H1 (cell line): Measurements from ENCODE around the gene RCE1. TPM values are rescaled to one million over a fixed set of nuclear protein-coding genes. Genes with fewer than 3 reads are reported as not detected.

Experiments
- CTCF ChIA-PET: fragments of 300-600 bp; sonication (Branson Sonifier 250); formaldehyde crosslinking; loops from one replicate; lab custom pipeline; 2021; ENCODE audit not compliant: partially characterized antibody; lab: Charles Lee
- POLR2A ChIA-PET: fragments of 300-600 bp; sonication (Branson Sonifier 250); formaldehyde crosslinking; loops from one replicate; lab custom pipeline; 2021; ENCODE audit warnings: inconsistent platforms; ENCODE audit not compliant: partially characterized antibody; lab: Charles Lee
- DNase-seq, 2 experiments: peaks; one replicate each; pipeline versions ENCODE4 v3.0.0 to v3.0.0-alpha.2; 2010 to 2022; ENCODE audit warnings: low spot score in 2 of 2, low read depth in 1 of 2, mixed read lengths in 1 of 2
- FAIRE-seq: peaks from 2 replicates; lab custom pipeline; 2011; peaks lifted over from hg19 to GRCh38; lab: Jason Lieb, UNC
- H2AFZ ChIP-seq: 2 replicates; pipeline ENCODE4 v1.8.1; 2012; ENCODE audit warnings: low read length, inconsistent platforms
- H2AK5ac ChIP-seq: 2 replicates; pipeline ENCODE4 v1.6.1; 2013; ENCODE audit warnings: low read depth, low read length
- H2BK120ac ChIP-seq: replicated peaks from 2 replicates; pipeline ENCODE3; 2013; ENCODE audit warnings: low read depth, low read length, inconsistent platforms
- H2BK12ac ChIP-seq: 2 replicates; pipeline ENCODE4 v1.6.1; 2013; ENCODE audit warnings: low read depth, low read length
- H2BK15ac ChIP-seq: 2 replicates; pipeline ENCODE4 v1.6.1; 2013; ENCODE audit warnings: low read length
- H2BK20ac ChIP-seq: 2 replicates; pipeline ENCODE4 v1.6.1; 2013; ENCODE audit warnings: low read length
- H2BK5ac ChIP-seq: 2 replicates; pipeline ENCODE4 v1.6.1; 2013; ENCODE audit warnings: low read depth, low read length
- H3K14ac ChIP-seq: 2 replicates; pipeline ENCODE4 v1.6.1; 2013; ENCODE audit warnings: inconsistent platforms; ENCODE audit not compliant: insufficient read length
- H3K18ac ChIP-seq: 2 replicates; pipeline ENCODE4 v1.6.1; 2013; ENCODE audit warnings: low read length; ENCODE audit errors: extremely low read depth
- H3K23ac ChIP-seq: 2 replicates; pipeline ENCODE4 v1.6.1; 2013; ENCODE audit warnings: inconsistent platforms; ENCODE audit not compliant: insufficient read length
- H3K23me2 ChIP-seq: 2 replicates; pipeline ENCODE4 v1.6.1; 2013; ENCODE audit warnings: low read depth, low read length
- H3K27ac ChIP-seq: 2 replicates; pipeline ENCODE4 v1.6.1; 2011; ENCODE audit warnings: low read depth, low read length, inconsistent platforms
- H3K27me3 ChIP-seq, 4 experiments: replicated peaks in 1 of 4; 1 replicate in 1 of 4; 2 replicates in 3 of 4; pipeline versions ENCODE4 v1.6.1 to v1.8.1; 2011 to 2013; ENCODE audit warnings: low read length in 3 of 4, mild to moderate bottlenecking in 3 of 4, inconsistent platforms in 2 of 4, mixed read lengths in 2 of 4, moderate library complexity in 1 of 4; ENCODE audit not compliant: control insufficient read depth in 3 of 4, insufficient read depth in 3 of 4; ENCODE audit errors: extremely low read depth in 1 of 4
- H3K36me3 ChIP-seq, 4 experiments: 2 replicates each; pipeline versions ENCODE4 v1.6.1 to v1.8.1; 2011 to 2013; ENCODE audit warnings: mild to moderate bottlenecking in 4 of 4, low read length in 3 of 4, moderate library complexity in 2 of 4, control low read depth in 1 of 4, inconsistent platforms in 1 of 4; ENCODE audit not compliant: insufficient read depth in 4 of 4, control insufficient read depth in 2 of 4
- H3K4ac ChIP-seq: replicated peaks from 2 replicates; pipeline ENCODE3; 2013; ENCODE audit warnings: low read length, low read depth, mixed read lengths, inconsistent platforms; ENCODE audit not compliant: insufficient read length
- H3K4me1 ChIP-seq, 4 experiments: replicated peaks in 1 of 4; 1 replicate in 1 of 4; 2 replicates in 3 of 4; pipeline versions ENCODE4 v1.6.1 to v1.8.1; 2011 to 2013; ENCODE audit warnings: low read length in 3 of 4, inconsistent platforms in 2 of 4, mixed read lengths in 1 of 4; ENCODE audit not compliant: insufficient read depth in 4 of 4, control insufficient read depth in 3 of 4
- H3K4me2 ChIP-seq, 2 experiments: 2 replicates each; pipeline versions ENCODE4 v1.6.1 to v1.8.1; 2011 to 2013; ENCODE audit warnings: low read depth in 2 of 2, low read length in 2 of 2, control low read depth in 1 of 2, inconsistent platforms in 1 of 2, mild to moderate bottlenecking in 1 of 2; ENCODE audit not compliant: insufficient read depth in 1 of 2
- H3K4me3 ChIP-seq, 4 experiments: fragments of 200-600, 300-600 bp in 1 of 4; sonication (generic), shearing (Covaris generic), sonication (Bioruptor Twin) in 1 of 4; 2 replicates each; pipeline versions ENCODE4 v1.5.1 to v1.8.1; 2011 to 2016; ENCODE audit warnings: low read length in 4 of 4, low read depth in 3 of 4, control low read depth in 2 of 4, inconsistent platforms in 2 of 4, mild to moderate bottlenecking in 2 of 4, mixed read lengths in 1 of 4, moderate library complexity in 1 of 4; ENCODE audit not compliant: insufficient read depth in 2 of 4; ENCODE audit errors: extremely low read depth in 1 of 4
- H3K56ac ChIP-seq: replicated peaks from 2 replicates; pipeline ENCODE3; 2013; ENCODE audit warnings: low read depth, mild to moderate bottlenecking, mixed read lengths, low read length, inconsistent platforms; ENCODE audit not compliant: insufficient read length
- H3K79me1 ChIP-seq: 2 replicates; pipeline ENCODE4 v1.6.1; 2013; ENCODE audit warnings: low read depth, low read length, control low read depth
- H3K79me2 ChIP-seq, 2 experiments: 2 replicates each; pipeline versions ENCODE4 v1.6.1 to v1.8.1; 2012 to 2013; ENCODE audit warnings: low read length in 2 of 2, mild to moderate bottlenecking in 2 of 2, inconsistent platforms in 1 of 2; ENCODE audit not compliant: insufficient read depth in 2 of 2, control insufficient read depth in 1 of 2
- H3K9ac ChIP-seq, 4 experiments: replicated peaks in 1 of 4; 1 replicate in 1 of 4; 2 replicates in 3 of 4; pipeline versions ENCODE4 v1.6.1 to v1.8.1; 2011 to 2013; ENCODE audit warnings: low read depth in 3 of 4, low read length in 3 of 4, control low read depth in 2 of 4, mild to moderate bottlenecking in 2 of 4, moderate library complexity in 2 of 4, inconsistent platforms in 1 of 4; ENCODE audit errors: extremely low read depth in 1 of 4
- H3K9me3 ChIP-seq, 2 experiments: 2 replicates each; pipeline versions ENCODE4 v1.6.1 to v1.8.1; 2012 to 2013; ENCODE audit warnings: mild to moderate bottlenecking in 2 of 2, moderate library complexity in 2 of 2, control low read depth in 1 of 2, inconsistent platforms in 1 of 2, low read depth in 1 of 2, low read length in 1 of 2, mixed read lengths in 1 of 2; ENCODE audit not compliant: insufficient read depth in 2 of 2
- H4K20me1 ChIP-seq, 2 experiments: replicated peaks in 1 of 2; 2 replicates each; pipeline versions ENCODE3 to v1.8.1; 2011 to 2013; ENCODE audit warnings: inconsistent platforms in 2 of 2, low read length in 2 of 2, mild to moderate bottlenecking in 1 of 2; ENCODE audit not compliant: insufficient read depth in 2 of 2, control insufficient read depth in 1 of 2
- H4K5ac ChIP-seq: 2 replicates; pipeline ENCODE4 v1.6.1; 2013; ENCODE audit warnings: low read length, low read depth, mixed read lengths, inconsistent platforms; ENCODE audit not compliant: insufficient read length
- H4K8ac ChIP-seq: 2 replicates; pipeline ENCODE4 v1.8.0; 2013; ENCODE audit warnings: mild to moderate bottlenecking, moderate library complexity, low read length, inconsistent platforms; ENCODE audit not compliant: insufficient read depth; ENCODE audit errors: extremely low read depth
- H4K91ac ChIP-seq: replicated peaks from 2 replicates; pipeline ENCODE3; 2013; ENCODE audit warnings: low read length, mixed read lengths, inconsistent platforms; ENCODE audit not compliant: insufficient read length
- ASH2L ChIP-seq: fragments of 200-600, 300-600 bp; sonication (generic); IDR thresholded peaks from one replicate; pipeline ENCODE4 v1.7.1; 2017; ENCODE audit warnings: low read length
- CREB1 ChIP-seq: IDR thresholded peaks from 2 replicates; pipeline ENCODE4 v1.6.1; 2012; ENCODE audit warnings: inconsistent platforms
- EGR1 ChIP-seq: IDR thresholded peaks from 2 replicates; pipeline ENCODE4 v1.6.1; 2011; ENCODE audit warnings: low read depth, low read length, borderline replicate concordance
- KDM1A ChIP-seq: fragments of 200-600, 300-600 bp; sonication (generic); IDR thresholded peaks from 2 replicates; pipeline ENCODE4 v1.7.1; 2016; ENCODE audit warnings: mild to moderate bottlenecking, low read length, borderline replicate concordance
- KDM5A ChIP-seq: fragments of 200-600 bp; IDR thresholded peaks from 2 replicates; pipeline ENCODE4 v1.7.1; 2012; ENCODE audit warnings: mild to moderate bottlenecking, low read length, inconsistent platforms, mixed read lengths
- MAFK ChIP-seq: IDR thresholded peaks from 2 replicates; pipeline ENCODE4 v1.6.1; 2012; ENCODE audit warnings: low read depth, mild to moderate bottlenecking, improper control_type of control experiment, low read length
- NANOG ChIP-seq: IDR thresholded peaks from 2 replicates; pipeline ENCODE4 v1.6.1; 2011; ENCODE audit warnings: low read length, low read depth, mild to moderate bottlenecking, inconsistent platforms; ENCODE audit not compliant: insufficient read depth, poor library complexity, severe bottlenecking
- PHF8 ChIP-seq: fragments of 200-600 bp; sonication (generic); conservative IDR thresholded peaks from 2 replicates; pipeline ENCODE4 v1.7.1; 2012; ENCODE audit warnings: low read depth, mild to moderate bottlenecking, inconsistent platforms, low read length, moderate library complexity
- POLR2AphosphoS5 ChIP-seq: IDR thresholded peaks from 2 replicates; pipeline ENCODE4 v1.6.1; 2011; ENCODE audit warnings: low read depth, low read length
- POU5F1 ChIP-seq: IDR thresholded peaks from 2 replicates; pipeline ENCODE4 v1.6.1; 2011; ENCODE audit warnings: low read depth, mild to moderate bottlenecking, low read length, moderate library complexity
- WGBS, 2 experiments: shearing (Covaris generic) in 1 of 2; methylation state at CpG; one replicate each; pipeline versions ENCODE4 v1.1.6 to v1.1.7; 2013 to 2015; ENCODE audit warnings: low lambda C conversion rate in 2 of 2, mixed read lengths in 2 of 2, inconsistent platforms in 1 of 2, low coverage in 1 of 2, missing lambda C conversion rate in 1 of 2; ENCODE audit not compliant: insufficient replicate concordance in 2 of 2, insufficient coverage in 1 of 2, insufficient read length in 1 of 2; ENCODE audit errors: extremely low coverage in 1 of 2, missing lambda C conversion rate in 1 of 2; 5-methylcytosine and 5-hydroxymethylcytosine counted together
- polyA plus RNA-seq, 7 experiments: library from polyadenylated mRNA; depleted of rRNA in 3 of 7; stranded (reverse) in 5 of 7; unstranded in 2 of 7; fragments of >200 nt in 5 of 7; fragments of 200-250 nt in 2 of 7; gene quantifications; 1 replicate in 5 of 7; 2 replicates in 1 of 7; 4 replicates in 1 of 7; pipeline versions ENCODE4 v1.2.1 to v1.2.3, GENCODE V29; 2011 to 2013; ENCODE audit warnings: missing spikeins in 2 of 7, mixed read lengths in 2 of 7
- total RNA-seq: library from RNA; stranded (reverse); fragmentation: NEBNext Ultra II Directional; extraction: Animal tissue kit (Norgen Biotek cat#: 25700); gene quantifications from 2 replicates; pipeline ENCODE4 v1.2.1, GENCODE V29; 2021

The RCE1 gene
- total and polyA plus RNA-seq, 2 of the 8 experiments (the other 6 are each of a cell fraction or from before 2014, with no cell fraction given), result 35.8 to 84.8 TPM

DNA sequence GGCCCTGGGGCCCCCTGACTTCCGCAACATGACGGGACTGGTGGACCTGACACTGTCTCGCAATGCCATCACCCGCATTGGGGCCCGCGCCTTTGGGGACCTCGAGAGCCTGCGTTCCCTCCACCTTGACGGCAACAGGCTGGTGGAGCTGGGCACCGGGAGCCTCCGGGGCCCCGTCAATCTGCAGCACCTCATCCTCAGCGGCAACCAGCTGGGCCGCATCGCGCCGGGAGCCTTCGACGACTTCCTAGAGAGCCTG is 14.6 kb downstream of the RCE1 start:
- peaks cover 8% of the 10 kb centered on the region for H3K23me2 ChIP-seq
- H3K9me3 ChIP-seq, result no peaks in the 10 kb centered on the region
- no peak overlapping the region for H2BK120ac ChIP-seq
- peak overlapping the region; percentile 92 to 98; a peak in 3 of 4 replicates for H3K4me2 ChIP-seq
- no peaks in the 10 kb centered on the region for H3K27me3 ChIP-seq
- H4K5ac ChIP-seq, result peak overlapping the region; percentile 36
- H2BK5ac ChIP-seq, result 0 out of 2 replicates have a peak overlapping the region, but pooled peaks have one; percentile 24
- H3K4me3 ChIP-seq, result peak overlapping the region; percentile 71 to 92 (median 86); a peak in 7 of 8 replicates
- CTCF ChIA-PET, result interaction anchor here (1.0 to 2.0 kb wide), 6 partner anchors 10 to 197 kb away, joined by 3 to 9 read pairs (median 4); partner anchors contain the start of gene C11orf86
- no peaks in the 10 kb centered on the region for H3K79me2 ChIP-seq
- H3K14ac ChIP-seq, result no peak overlapping the region
- H2BK12ac ChIP-seq, result no peak overlapping the region
- POLR2A ChIA-PET, result interaction anchor here (0.6 to 2.3 kb wide), 10 partner anchors 9 to 169 kb away, joined by 3 to 18 read pairs (median 4); partner anchors contain the start of gene RCE1
- H3K9ac ChIP-seq, result no peak overlapping the region
- peak overlapping the region; percentile 53 for H3K4ac ChIP-seq
- H3K27ac ChIP-seq, result no peak overlapping the region
- H4K8ac ChIP-seq, result peak overlapping the region; percentile 62; the same call in 1 of the 2 replicates
- H4K20me1 ChIP-seq, result peaks cover 2 to 4% of the 10 kb centered on the region in 2 experiments
- TF ChIP-seq CREB1 (no peak), POLR2AphosphoS5 (no peak), PHF8 (no peak), MAFK (no peak), NANOG (no peak), EGR1 (no peak), ASH2L (no peak), KDM1A (no peak), POU5F1 (no peak), KDM5A (no peak)
- FAIRE-seq, result no peak
- no peak for DNase-seq
- H3K56ac ChIP-seq, result no peak overlapping the region
- H3K79me1 ChIP-seq, result no peaks in the 10 kb centered on the region
- H3K36me3 ChIP-seq, result peaks cover 0 to 18% (median 1%) of the 10 kb centered on the region in 4 experiments; a peak in 4 of 8 replicates
- no peak overlapping the region; the same call in 1 of the 2 replicates for H3K18ac ChIP-seq
- no peak overlapping the region for H2BK20ac ChIP-seq
- no peak overlapping the region for H4K91ac ChIP-seq
- 88% methylated on average over 19 of the region's 19 CpGs; no CpG with 5 or more reads in 1 of the 2 experiments for WGBS, 2 experiments
- no peak overlapping the region for H2AFZ ChIP-seq
- H3K4me1 ChIP-seq, result peaks cover 5 to 20% (median 9%) of the 10 kb centered on the region in 4 experiments
- H2AK5ac ChIP-seq, result no peak overlapping the region
- no peak overlapping the region for H3K23ac ChIP-seq
- H2BK15ac ChIP-seq, result no peak overlapping the region
